Kidney epithelial cell (primary cell): ENCODE results near the gene SCAMP1. TPM values are rescaled to one million over a fixed set of nuclear protein-coding genes. Genes with fewer than 3 reads are reported as not detected.

Experiments
- DNase-seq: peaks from one replicate; pipeline ENCODE4 v3.0.0-alpha.2; 2010; ENCODE audit warnings: low read depth
- H3K27me3 ChIP-seq: 2 replicates; pipeline ENCODE4 v1.6.0; 2011; ENCODE audit warnings: low read length; ENCODE audit not compliant: control insufficient read depth, insufficient read depth
- H3K36me3 ChIP-seq: 2 replicates; pipeline ENCODE4 v1.5.1; 2011; ENCODE audit warnings: low read length; ENCODE audit not compliant: control insufficient read depth, insufficient read depth
- H3K4me3 ChIP-seq: 2 replicates; pipeline ENCODE4 v1.5.1; 2011; ENCODE audit warnings: low read depth, mild to moderate bottlenecking, control low read depth, low read length
- CTCF ChIP-seq: IDR thresholded peaks from 2 replicates; pipeline ENCODE4 v1.5.1; 2011; ENCODE audit warnings: mild to moderate bottlenecking, moderate library complexity, low read length, control low read depth, inconsistent platforms; ENCODE audit not compliant: insufficient read depth, poor library complexity, severe bottlenecking
- total RNA-seq: library from RNA; depleted of rRNA; stranded (reverse); fragments of >200 nt; gene quantifications from 2 replicates; pipeline ENCODE4 v1.2.3, GENCODE V29; 2015

The SCAMP1 gene
- total RNA-seq, 1 donor from 2014 or later = 43.0 TPM

- no peaks in the 10 kb centered on the region for H3K27me3 ChIP-seq
- peak; percentile 65 for DNase-seq
- H3K4me3 ChIP-seq = no peak overlapping the region
- H3K36me3 ChIP-seq = no peaks in the 10 kb centered on the region
- no peak for TF ChIP-seq CTCF
These were observed 165.7 kb downstream of the SCAMP1 start for GRCh38 chr5:78526049-78526525.

DNA sequence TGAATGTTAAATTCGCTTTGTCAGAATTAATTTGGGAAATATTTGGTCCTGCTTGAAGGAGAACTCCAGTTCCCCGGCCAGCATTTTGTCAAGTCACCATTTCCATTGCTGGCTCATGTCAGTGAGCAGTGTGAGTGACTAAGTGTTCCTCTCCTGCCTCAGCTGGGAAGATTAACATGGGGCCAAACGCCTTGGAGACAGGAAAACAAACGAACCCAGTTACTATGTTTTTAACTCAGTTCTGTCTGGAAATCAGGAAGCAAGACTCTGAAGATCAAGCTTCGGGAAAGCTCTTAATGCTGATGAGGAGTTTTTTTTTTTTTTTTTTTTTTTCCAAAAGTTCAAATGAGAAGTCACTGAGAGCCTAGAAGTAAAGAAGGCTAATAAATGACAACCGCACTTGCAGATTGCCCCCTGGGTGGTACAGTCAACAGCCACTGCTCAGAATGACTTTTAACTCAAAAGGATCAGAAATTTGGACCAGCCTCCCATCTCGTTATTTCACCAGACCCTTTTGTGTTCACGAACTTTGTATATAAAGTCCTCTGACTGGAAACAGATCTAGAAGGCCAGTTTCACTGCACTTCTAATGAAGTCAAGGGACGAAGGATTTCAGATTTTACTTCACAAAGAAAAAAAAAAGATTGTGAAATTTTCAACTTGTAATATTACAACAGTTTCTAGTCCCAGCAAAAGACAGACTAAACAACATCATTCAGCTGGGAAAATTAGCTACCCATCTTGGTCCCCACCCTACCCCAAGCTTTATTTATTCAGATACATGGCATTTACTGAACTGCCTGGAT, 166.8 kb downstream of the SCAMP1 start:
- no peaks in the 10 kb centered on the region for H3K36me3 ChIP-seq
- no peaks in the 10 kb centered on the region for H3K27me3 ChIP-seq
- peak; percentile 88 for DNase-seq
- no peak for TF ChIP-seq CTCF
- no peak overlapping the region for H3K4me3 ChIP-seq

GRCh38 chr5:78527925-78528324, 167.5 kb downstream of the SCAMP1 start:
- DNase-seq = no peak
- TF ChIP-seq CTCF = no peak
- no peak overlapping the region for H3K4me3 ChIP-seq
- no peaks in the 10 kb centered on the region for H3K36me3 ChIP-seq
- no peaks in the 10 kb centered on the region for H3K27me3 ChIP-seq

Other genes with a start within 250 kb of the SCAMP1 start
- 30.6 and 36.4 TPM in 2 replicates for gene AP3B1, start 65.9 kb upstream of the SCAMP1 start, total RNA-seq